Activated CD4-positive, alpha-beta T cell treated with anti-CD3 and anti-CD28 coated beads for 36 hours (primary cell): ENCODE results near the gene SEPTIN7. TPM values are rescaled to one million over a fixed set of nuclear protein-coding genes. Genes with fewer than 3 reads are reported as not detected.

Experiments used
- ATAC-seq: fragments of 200-7000 bp; cut with Tn5 transposase; one replicate; pipeline ENCODE4 v1.10.0; 2021; ENCODE audit warnings: mild to moderate bottlenecking, moderate library complexity
- CTCF ChIA-PET: fragments of 350-600 bp; sonication (Branson Sonifier 250); formaldehyde crosslinking; loops from one replicate; lab custom pipeline; 2021; ENCODE audit warnings: antibody characterized with exemption; lab: Charles Lee
- POLR2A ChIA-PET: fragments of 350-600 bp; sonication (Branson Sonifier 250); formaldehyde crosslinking; loops from one replicate; lab custom pipeline; 2021; ENCODE audit warnings: antibody characterized with exemption, inconsistent platforms; lab: Charles Lee
- DNase-seq: peaks from one replicate; pipeline ENCODE4 v3.0.0-alpha.2; 2020
- H3K27ac Mint-ChIP-seq: one replicate; pipeline ENCODE4 v1.8.0; 2021; ENCODE audit warnings: mixed read lengths
- H3K27me3 Mint-ChIP-seq: one replicate; pipeline ENCODE4 v1.8.0; 2021; ENCODE audit warnings: mixed read lengths
- H3K36me3 Mint-ChIP-seq: one replicate; pipeline ENCODE4 v1.8.0; 2021; ENCODE audit warnings: low read depth, mixed read lengths
- H3K4me1 Mint-ChIP-seq: one replicate; pipeline ENCODE4 v1.8.0; 2021; ENCODE audit warnings: mixed read lengths
- H3K4me3 Mint-ChIP-seq: one replicate; pipeline ENCODE4 v1.8.0; 2021; ENCODE audit warnings: mild to moderate bottlenecking, moderate library complexity, mixed read lengths
- H3K9me3 Mint-ChIP-seq: one replicate; pipeline ENCODE4 v1.8.0; 2021; ENCODE audit warnings: low read depth, mixed read lengths
- intact Hi-C, 2 experiments: fragments of 100-400 bp; cut with DNase I in 1 of 2; cut with micrococcal nuclease in 1 of 2; formaldehyde crosslinking; loops; one replicate each; pipeline versions ENCODE4 v1.14.2 to v1.15.1; 2022 to 2024; cut with DNase I, micrococcal nuclease
- total RNA-seq, 2 experiments: library from RNA; stranded (reverse); gene quantifications; one replicate each; pipeline ENCODE4 v1.2.3, GENCODE V29; 2021

SEPTIN7 gene
- total RNA-seq, 2 experiments from 2014 or later, result 220 to 229 TPM

DNA sequence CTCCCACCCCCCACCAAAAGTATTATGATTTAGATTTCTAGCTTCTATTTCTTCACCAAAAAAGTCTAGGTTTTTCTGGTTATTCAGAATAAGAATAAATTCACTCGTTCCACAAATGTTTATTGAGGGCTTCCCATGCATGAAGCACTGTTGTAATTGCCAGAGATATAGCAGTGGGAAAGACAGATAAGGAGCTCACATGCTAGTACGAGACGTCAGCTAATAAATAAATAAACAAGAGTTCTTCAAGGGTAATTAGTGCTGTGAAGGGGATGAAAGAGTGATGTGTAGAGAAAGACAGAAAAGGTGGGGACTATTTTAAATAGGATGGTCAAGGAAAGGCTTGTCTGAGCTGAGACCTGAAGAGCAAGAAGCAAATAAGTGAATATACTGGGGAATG lies 38.1 kb upstream of the SEPTIN7 start:
- Mint-ChIP-seq H3K36me3 (peaks cover 2% of the 10 kb centered on the region), H3K27me3 (peaks cover 3% of the 10 kb centered on the region), H3K4me3 (no peak overlapping the region), H3K4me1 (peaks cover 3% of the 10 kb centered on the region), H3K27ac (no peak overlapping the region), H3K9me3 (peaks cover 2% of the 10 kb centered on the region)
- DNase-seq (no peak), ATAC-seq (no peak)
- intact Hi-C loops, result no loop called here
- POLR2A ChIA-PET, result no interaction called here
- CTCF ChIA-PET, result interaction anchor here (1.1 kb wide), 1 partner anchor 35 kb away, joined by 3 read pairs; no protein-coding TSS in a partner anchor

- Mint-ChIP-seq H3K4me3 (no peak overlapping the region), H3K9me3 (peaks cover 2% of the 10 kb centered on the region), H3K27me3 (no peaks in the 10 kb centered on the region), H3K4me1 (no peaks in the 10 kb centered on the region), H3K27ac (no peak overlapping the region), H3K36me3 (peaks cover 2% of the 10 kb centered on the region)
- DNase-seq, result no peak
- intact Hi-C loops, result no loop called here
- no peak for ATAC-seq
- POLR2A ChIA-PET, result no interaction called here
- CTCF ChIA-PET, result no interaction called here
Measured at GRCh38 chr7:35768346-35768745, 32.5 kb upstream of the SEPTIN7 start.

DNA sequence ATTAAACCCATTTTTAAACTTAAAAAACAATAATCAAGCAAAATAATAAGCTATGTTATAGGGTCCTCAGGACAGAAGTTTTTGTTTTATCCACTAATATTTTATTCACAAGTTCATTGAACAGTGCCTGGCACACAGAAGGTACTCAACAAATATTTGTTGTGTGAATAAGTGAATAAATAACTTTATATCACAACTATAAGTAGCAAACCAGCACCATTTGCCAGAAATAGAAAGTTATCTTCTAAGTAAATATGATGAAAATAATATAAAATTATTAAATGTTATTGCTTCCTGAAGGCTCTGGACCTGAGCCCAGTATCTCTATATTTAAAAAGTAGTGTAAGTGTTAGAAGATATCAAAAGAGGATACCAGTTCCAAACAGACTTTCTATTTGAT lies 29.1 kb upstream of the SEPTIN7 start:
- POLR2A ChIA-PET, result no interaction called here
- ATAC-seq (no peak), DNase-seq (no peak)
- intact Hi-C loops, result loop anchor here in 1 of 2 experiments (10.0 kb wide), 1 partner anchor 63 kb away; no protein-coding TSS in a partner anchor
- Mint-ChIP-seq H3K27ac (no peak overlapping the region), H3K9me3 (peaks cover 2% of the 10 kb centered on the region), H3K4me1 (no peaks in the 10 kb centered on the region), H3K4me3 (no peak overlapping the region), H3K27me3 (no peaks in the 10 kb centered on the region), H3K36me3 (peaks cover 2% of the 10 kb centered on the region)
- CTCF ChIA-PET, result interaction anchor here (1.9 kb wide), 1 partner anchor 62 kb away, joined by 6 read pairs; no protein-coding TSS in a partner anchor

GRCh38 chr7:35773994-35774393 lies 26.9 kb upstream of the SEPTIN7 start:
- Mint-ChIP-seq H3K4me1 (no peaks in the 10 kb centered on the region), H3K4me3 (no peak overlapping the region), H3K9me3 (no peaks in the 10 kb centered on the region), H3K27me3 (no peaks in the 10 kb centered on the region), H3K36me3 (no peaks in the 10 kb centered on the region), H3K27ac (no peak overlapping the region)
- ChIA-PET POLR2A (no interaction called here), CTCF (interaction anchor here (1.9 kb wide), 1 partner anchor 64 kb away, joined by 6 read pairs; no protein-coding TSS in a partner anchor)
- ATAC-seq (no peak), DNase-seq (no peak)
- intact Hi-C loops, result loop anchor here in 1 of 2 experiments (10.0 kb wide), 1 partner anchor 61 kb away; no protein-coding TSS in a partner anchor

- ChIA-PET POLR2A (no interaction called here), CTCF (no interaction called here)
- Mint-ChIP-seq H3K27me3 (no peaks in the 10 kb centered on the region), H3K27ac (no peak overlapping the region), H3K36me3 (no peaks in the 10 kb centered on the region), H3K4me1 (no peaks in the 10 kb centered on the region), H3K4me3 (no peak overlapping the region), H3K9me3 (no peaks in the 10 kb centered on the region)
- ATAC-seq (no peak), DNase-seq (no peak)
- intact Hi-C loops, result loop anchor here in 1 of 2 experiments (10.0 kb wide), 1 partner anchor 58 kb away; no protein-coding TSS in a partner anchor
Measured at GRCh38 chr7:35776686-35777085, 24.2 kb upstream of the SEPTIN7 start.

DNA sequence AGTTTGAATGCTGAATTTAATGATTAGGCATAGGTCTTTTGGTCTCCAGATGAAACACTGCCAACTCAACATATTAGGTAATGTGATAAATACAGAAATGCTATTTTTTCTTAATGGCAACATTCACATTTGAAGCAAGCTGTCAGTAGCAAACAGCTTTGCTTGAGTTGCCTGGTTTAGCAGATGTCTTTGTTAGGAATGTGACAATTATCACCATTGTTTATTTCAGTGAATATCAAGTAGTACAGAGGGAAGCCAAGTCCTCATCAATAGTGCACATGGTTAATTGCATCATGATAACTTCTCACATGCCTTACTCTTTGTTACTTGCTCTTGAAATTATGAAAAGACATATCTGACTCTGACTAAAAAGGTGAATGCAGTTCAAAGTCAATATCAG lies 23.7 kb upstream of the SEPTIN7 start:
- DNase-seq, result no peak
- H3K27me3 Mint-ChIP-seq, result no peaks in the 10 kb centered on the region
- ATAC-seq, result no peak
- no peaks in the 10 kb centered on the region for H3K36me3 Mint-ChIP-seq
- no peak overlapping the region for H3K4me3 Mint-ChIP-seq
- H3K27ac Mint-ChIP-seq, result no peak overlapping the region
- ChIA-PET CTCF (no interaction called here), POLR2A (no interaction called here)
- intact Hi-C loops, result loop anchor here in 1 of 2 experiments (10.0 kb wide), 1 partner anchor 58 kb away; no protein-coding TSS in a partner anchor
- no peaks in the 10 kb centered on the region for H3K4me1 Mint-ChIP-seq
- H3K9me3 Mint-ChIP-seq, result no peaks in the 10 kb centered on the region

- H3K4me1 Mint-ChIP-seq, result no peaks in the 10 kb centered on the region
- ATAC-seq (no peak), DNase-seq (no peak)
- H3K36me3 Mint-ChIP-seq, result no peaks in the 10 kb centered on the region
- intact Hi-C loops, result no loop called here
- H3K9me3 Mint-ChIP-seq, result no peaks in the 10 kb centered on the region
- ChIA-PET POLR2A (no interaction called here), CTCF (no interaction called here)
- H3K4me3 Mint-ChIP-seq, result no peak overlapping the region
- no peak overlapping the region for H3K27ac Mint-ChIP-seq
- no peaks in the 10 kb centered on the region for H3K27me3 Mint-ChIP-seq
Measured at GRCh38 chr7:35780070-35780469, 20.8 kb upstream of the SEPTIN7 start.

- no peak for DNase-seq
- intact Hi-C loops, result no loop called here
- POLR2A ChIA-PET, result no interaction called here
- H3K27ac Mint-ChIP-seq, result no peak overlapping the region
- no peaks in the 10 kb centered on the region for H3K4me1 Mint-ChIP-seq
- H3K36me3 Mint-ChIP-seq, result no peaks in the 10 kb centered on the region
- H3K4me3 Mint-ChIP-seq, result no peak overlapping the region
- H3K9me3 Mint-ChIP-seq, result no peaks in the 10 kb centered on the region
- H3K27me3 Mint-ChIP-seq, result no peaks in the 10 kb centered on the region
- no peak for ATAC-seq
- CTCF ChIA-PET, result no interaction called here
Measured at GRCh38 chr7:35781200-35781701, 19.6 kb upstream of the SEPTIN7 start.

GRCh38 chr7:35781767-35782515 lies 18.9 kb upstream of the SEPTIN7 start:
- no peak overlapping the region for H3K27ac Mint-ChIP-seq
- no peaks in the 10 kb centered on the region for H3K36me3 Mint-ChIP-seq
- POLR2A ChIA-PET, result no interaction called here
- H3K4me3 Mint-ChIP-seq, result no peak overlapping the region
- H3K4me1 Mint-ChIP-seq, result no peaks in the 10 kb centered on the region
- ATAC-seq, result no peak
- CTCF ChIA-PET, result no interaction called here
- H3K27me3 Mint-ChIP-seq, result no peaks in the 10 kb centered on the region
- intact Hi-C loops, result no loop called here
- H3K9me3 Mint-ChIP-seq, result no peaks in the 10 kb centered on the region
- no peak for DNase-seq

GRCh38 chr7:35784332-35784731 lies 16.5 kb upstream of the SEPTIN7 start:
- DNase-seq (no peak), ATAC-seq (no peak)
- H3K4me1 Mint-ChIP-seq, result no peaks in the 10 kb centered on the region
- CTCF ChIA-PET, result interaction anchor here (0.7 to 1.1 kb wide), 3 partner anchors 11 to 160 kb away, joined by 3 to 4 read pairs (median 4); no protein-coding TSS in a partner anchor
- peaks cover 6% of the 10 kb centered on the region for H3K9me3 Mint-ChIP-seq
- no peak overlapping the region for H3K27ac Mint-ChIP-seq
- intact Hi-C loops, result no loop called here
- no peak overlapping the region for H3K4me3 Mint-ChIP-seq
- no peaks in the 10 kb centered on the region for H3K36me3 Mint-ChIP-seq
- no peaks in the 10 kb centered on the region for H3K27me3 Mint-ChIP-seq
- POLR2A ChIA-PET, result no interaction called here

GRCh38 chr7:35785250-35785649 lies 15.6 kb upstream of the SEPTIN7 start:
- H3K4me1 Mint-ChIP-seq, result no peaks in the 10 kb centered on the region
- CTCF ChIA-PET, result no interaction called here
- POLR2A ChIA-PET, result no interaction called here
- H3K36me3 Mint-ChIP-seq, result peaks cover 5% of the 10 kb centered on the region
- intact Hi-C loops, result no loop called here
- no peaks in the 10 kb centered on the region for H3K27me3 Mint-ChIP-seq
- no peak for ATAC-seq
- H3K9me3 Mint-ChIP-seq, result peaks cover 9% of the 10 kb centered on the region
- DNase-seq, result no peak
- no peak overlapping the region for H3K27ac Mint-ChIP-seq
- H3K4me3 Mint-ChIP-seq, result no peak overlapping the region

DNA sequence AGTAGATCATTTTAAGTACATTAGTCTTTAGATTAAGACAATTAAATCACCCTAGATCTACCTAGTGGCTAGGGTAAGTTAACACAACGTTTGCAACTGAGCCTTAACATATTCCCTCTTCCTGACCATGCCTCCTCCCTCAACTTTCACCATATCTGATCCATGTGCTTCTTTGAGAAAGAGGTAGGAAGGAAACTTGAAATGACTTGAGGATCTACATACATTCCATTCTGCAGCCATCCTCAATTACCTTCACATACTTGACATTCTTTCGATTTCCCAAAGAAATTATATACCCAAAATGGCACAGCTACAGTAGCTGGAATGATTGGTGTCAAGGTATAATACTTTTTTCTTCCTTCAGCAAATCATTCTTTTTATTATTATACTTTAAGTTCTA lies 12.9 kb upstream of the SEPTIN7 start:
- ChIA-PET POLR2A (no interaction called here), CTCF (no interaction called here)
- Mint-ChIP-seq H3K27ac (no peak overlapping the region), H3K4me1 (no peaks in the 10 kb centered on the region), H3K27me3 (no peaks in the 10 kb centered on the region), H3K4me3 (no peak overlapping the region), H3K9me3 (peaks cover 9% of the 10 kb centered on the region), H3K36me3 (peaks cover 5% of the 10 kb centered on the region)
- intact Hi-C loops, result no loop called here
- no peak for DNase-seq
- ATAC-seq, result no peak
